DOHH2 (cell line): ENCODE data around the gene DTX3L.

Source experiments
- H3F3A ChIP-seq: fragments of 200-600 bp; sonication (generic), shearing (Covaris generic); 2 replicates; pipeline ENCODE4 v1.6.0; 2016; ENCODE audit warnings: antibody characterized with exemption, mild to moderate bottlenecking; ENCODE audit not compliant: control insufficient read depth, insufficient read depth
- H3K27ac ChIP-seq: fragments of 200-600 bp; sonication (generic); 2 replicates; pipeline ENCODE4 v1.5.1; 2014; ENCODE audit warnings: low read depth, mild to moderate bottlenecking, low read length, moderate library complexity
- H3K27me3 ChIP-seq: fragments of 200-600 bp; sonication (generic); 2 replicates; pipeline ENCODE4 v1.6.1; 2014; ENCODE audit warnings: mild to moderate bottlenecking, low read length, mixed read lengths; ENCODE audit not compliant: control insufficient read depth
- H3K36me3 ChIP-seq: fragments of 200-600 bp; sonication (generic); 2 replicates; pipeline ENCODE4 v1.6.1; 2014; ENCODE audit warnings: mild to moderate bottlenecking, low read length, moderate library complexity, mixed read lengths; ENCODE audit not compliant: control insufficient read depth
- H3K4me1 ChIP-seq: fragments of 200-600 bp; sonication (generic); 2 replicates; pipeline ENCODE4 v1.6.1; 2014; ENCODE audit warnings: mild to moderate bottlenecking, low read length, mixed read lengths; ENCODE audit not compliant: control insufficient read depth
- H3K4me2 ChIP-seq: fragments of 200-600 bp; sonication (generic); 2 replicates; pipeline ENCODE4 v1.6.0; 2014; ENCODE audit warnings: mild to moderate bottlenecking, low read length, moderate library complexity
- H3K4me3 ChIP-seq: fragments of 200-600 bp; sonication (generic); 2 replicates; pipeline ENCODE4 v1.5.1; 2014; ENCODE audit warnings: mild to moderate bottlenecking, low read length, mixed read lengths
- H3K79me2 ChIP-seq: fragments of 200-600 bp; sonication (generic); 2 replicates; pipeline ENCODE4 v1.6.1; 2014; ENCODE audit warnings: mild to moderate bottlenecking, low read length, mixed read lengths; ENCODE audit not compliant: control insufficient read depth
- H3K9me2 ChIP-seq: fragments of 200-600 bp; sonication (generic); replicated peaks from 2 replicates; pipeline ENCODE4 v1.6.1; 2014; ENCODE audit warnings: mild to moderate bottlenecking, low read length, mixed read lengths; ENCODE audit not compliant: control insufficient read depth
- H3K9me3 ChIP-seq: fragments of 200-600 bp; sonication (generic); 2 replicates; pipeline ENCODE4 v1.6.1; 2014; ENCODE audit warnings: antibody characterized with exemption, low read length, mixed read lengths; ENCODE audit not compliant: control insufficient read depth, insufficient read depth
- H4K20me1 ChIP-seq: fragments of 200-600 bp; sonication (generic); 2 replicates; pipeline ENCODE4 v1.6.0; 2014; ENCODE audit warnings: low read depth, mild to moderate bottlenecking, antibody characterized with exemption, low read length, moderate library complexity; ENCODE audit not compliant: control insufficient read depth, insufficient read depth
- EZH2phosphoT487 ChIP-seq: fragments of 200-600 bp; sonication (generic); IDR thresholded peaks from 2 replicates; pipeline ENCODE4 v1.6.1; 2017; ENCODE audit warnings: borderline replicate concordance, mild to moderate bottlenecking, antibody characterized with exemption, low read length, moderate library complexity, mixed read lengths
- TF ChIP-seq, protein P1 (sequence below): fragments of 200-600 bp; sonication (generic); IDR thresholded peaks from one replicate; pipeline ENCODE4 v1.5.1; 2014; ENCODE audit warnings: antibody characterized with exemption, mild to moderate bottlenecking, low read depth, low read length; ENCODE audit not compliant: poor library complexity, severe bottlenecking

The DTX3L gene

DNA sequence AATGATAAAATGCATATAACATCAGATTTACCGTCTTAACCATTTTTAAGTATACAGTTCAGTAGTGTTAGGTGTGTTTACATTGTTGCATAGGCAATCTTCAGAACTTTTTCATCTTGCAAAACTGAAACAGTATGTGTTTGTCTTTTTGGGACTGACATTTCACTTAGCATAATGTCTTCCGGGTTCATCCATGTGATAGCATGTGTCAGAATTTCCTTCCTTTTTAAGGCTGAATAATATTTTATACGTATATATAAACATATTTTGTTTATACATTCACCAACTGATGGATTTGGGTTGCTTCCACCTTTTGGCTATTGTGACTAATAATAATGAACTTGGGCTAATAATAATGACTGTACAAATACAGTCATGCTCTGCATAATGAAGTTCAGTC is 16.3 kb downstream of the DTX3L start:
- TF ChIP-seq EZH2phosphoT487: no peak
- TF ChIP-seq, protein P1, sequence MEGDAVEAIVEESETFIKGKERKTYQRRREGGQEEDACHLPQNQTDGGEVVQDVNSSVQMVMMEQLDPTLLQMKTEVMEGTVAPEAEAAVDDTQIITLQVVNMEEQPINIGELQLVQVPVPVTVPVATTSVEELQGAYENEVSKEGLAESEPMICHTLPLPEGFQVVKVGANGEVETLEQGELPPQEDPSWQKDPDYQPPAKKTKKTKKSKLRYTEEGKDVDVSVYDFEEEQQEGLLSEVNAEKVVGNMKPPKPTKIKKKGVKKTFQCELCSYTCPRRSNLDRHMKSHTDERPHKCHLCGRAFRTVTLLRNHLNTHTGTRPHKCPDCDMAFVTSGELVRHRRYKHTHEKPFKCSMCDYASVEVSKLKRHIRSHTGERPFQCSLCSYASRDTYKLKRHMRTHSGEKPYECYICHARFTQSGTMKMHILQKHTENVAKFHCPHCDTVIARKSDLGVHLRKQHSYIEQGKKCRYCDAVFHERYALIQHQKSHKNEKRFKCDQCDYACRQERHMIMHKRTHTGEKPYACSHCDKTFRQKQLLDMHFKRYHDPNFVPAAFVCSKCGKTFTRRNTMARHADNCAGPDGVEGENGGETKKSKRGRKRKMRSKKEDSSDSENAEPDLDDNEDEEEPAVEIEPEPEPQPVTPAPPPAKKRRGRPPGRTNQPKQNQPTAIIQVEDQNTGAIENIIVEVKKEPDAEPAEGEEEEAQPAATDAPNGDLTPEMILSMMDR: no peak
- H3K4me2 ChIP-seq: no peak overlapping the region
- H3F3A ChIP-seq: peaks cover 8% of the 10 kb centered on the region; the same call in 1 of the 2 replicates
- no peak overlapping the region for H3K27ac ChIP-seq
- peaks cover 5% of the 10 kb centered on the region; the same call in 1 of the 2 replicates for H3K27me3 ChIP-seq
- H3K79me2 ChIP-seq: no peaks in the 10 kb centered on the region
- no peaks in the 10 kb centered on the region for H3K9me2 ChIP-seq
- no peaks in the 10 kb centered on the region for H4K20me1 ChIP-seq
- H3K4me1 ChIP-seq: peaks cover 38% of the 10 kb centered on the region
- H3K9me3 ChIP-seq: peaks cover 18% of the 10 kb centered on the region
- H3K36me3 ChIP-seq: no peaks in the 10 kb centered on the region
- no peak overlapping the region for H3K4me3 ChIP-seq

DNA sequence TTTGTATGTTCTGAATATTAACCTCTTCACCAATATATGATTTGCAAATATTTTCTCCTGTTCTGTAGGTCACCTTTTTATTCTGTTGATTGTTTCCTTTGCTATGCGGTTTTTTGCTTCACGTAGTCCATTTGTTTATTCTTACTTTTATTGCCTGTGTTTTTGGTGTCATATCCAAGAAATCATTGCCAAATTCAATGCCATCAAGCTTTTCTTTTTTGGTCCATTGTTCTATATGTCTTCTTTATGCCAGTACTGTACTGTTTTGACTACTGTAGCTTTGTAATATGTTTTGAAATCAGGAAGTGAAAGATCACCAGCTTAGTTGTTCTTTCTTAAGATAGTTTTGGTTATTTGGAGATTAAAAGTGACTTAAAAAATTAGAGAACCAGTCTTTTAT is 17.5 kb downstream of the DTX3L start:
- Histone ChIP-seq H3K9me2 (no peaks in the 10 kb centered on the region), H3K4me2 (no peak overlapping the region), H3K79me2 (no peaks in the 10 kb centered on the region), H3F3A (peaks cover 6% of the 10 kb centered on the region; the same call in 1 of the 2 replicates), H3K27ac (no peak overlapping the region), H3K9me3 (peaks cover 18% of the 10 kb centered on the region), H3K36me3 (no peaks in the 10 kb centered on the region), H3K27me3 (peaks cover 5% of the 10 kb centered on the region; the same call in 1 of the 2 replicates), H4K20me1 (no peaks in the 10 kb centered on the region), H3K4me1 (peaks cover 26% of the 10 kb centered on the region), H3K4me3 (no peak overlapping the region)
- TF ChIP-seq EZH2phosphoT487: no peak
- TF ChIP-seq, protein P1: no peak

DNA sequence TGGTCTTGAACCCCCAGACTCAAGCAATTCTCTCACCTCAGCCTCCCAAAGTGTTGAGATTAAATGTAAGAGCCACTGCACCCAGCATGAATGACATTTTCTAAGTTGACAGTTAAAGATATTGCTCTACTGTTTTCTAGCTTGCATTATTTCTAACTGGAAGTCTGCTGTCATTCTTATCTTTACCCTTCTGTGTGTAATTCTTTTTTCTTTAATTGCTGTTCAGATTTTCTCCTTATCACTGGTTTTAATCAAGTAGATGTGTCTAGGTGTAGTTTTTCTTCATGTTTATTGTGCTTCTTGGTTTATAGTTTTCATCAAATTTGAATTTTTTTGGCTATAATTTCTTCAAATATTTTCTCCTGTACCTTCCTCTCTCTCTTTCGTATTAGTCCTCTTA is 18.3 kb downstream of the DTX3L start:
- no peak overlapping the region for H3K4me3 ChIP-seq
- no peaks in the 10 kb centered on the region for H3K9me2 ChIP-seq
- H3K27ac ChIP-seq: no peak overlapping the region
- H3K36me3 ChIP-seq: no peaks in the 10 kb centered on the region
- TF ChIP-seq, protein P1: no peak
- no peak for TF ChIP-seq EZH2phosphoT487
- H3K27me3 ChIP-seq: peaks cover 4% of the 10 kb centered on the region; the same call in 1 of the 2 replicates
- H3K4me1 ChIP-seq: peaks cover 20% of the 10 kb centered on the region
- H3K4me2 ChIP-seq: no peak overlapping the region
- peaks cover 6% of the 10 kb centered on the region; the same call in 1 of the 2 replicates for H3F3A ChIP-seq
- H3K9me3 ChIP-seq: peaks cover 18% of the 10 kb centered on the region
- H3K79me2 ChIP-seq: no peaks in the 10 kb centered on the region
- H4K20me1 ChIP-seq: no peaks in the 10 kb centered on the region

DNA sequence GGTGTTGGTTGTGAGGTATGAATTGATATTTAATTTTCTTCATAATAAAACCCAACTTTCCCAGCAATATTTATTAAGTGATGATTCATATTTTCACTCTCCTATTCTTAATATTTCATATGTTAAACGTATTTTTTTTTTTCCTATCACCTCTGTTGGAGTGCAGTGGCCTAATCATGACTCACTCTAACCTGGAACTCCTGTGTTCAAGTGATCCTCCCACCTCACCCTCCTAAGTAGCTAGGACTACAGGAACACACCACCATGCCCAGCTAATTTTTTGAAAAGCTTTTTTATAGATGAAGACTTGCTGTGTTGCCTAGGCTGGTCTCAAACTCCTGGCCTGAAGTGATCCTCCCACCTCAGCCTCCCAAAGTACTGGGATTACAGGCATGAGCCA is 22.0 kb downstream of the DTX3L start:
- no peaks in the 10 kb centered on the region for H4K20me1 ChIP-seq
- H3K36me3 ChIP-seq: no peaks in the 10 kb centered on the region
- H3K27me3 ChIP-seq: no peaks in the 10 kb centered on the region
- H3K4me2 ChIP-seq: no peak overlapping the region
- no peak overlapping the region for H3K27ac ChIP-seq
- H3K4me3 ChIP-seq: no peak overlapping the region
- TF ChIP-seq EZH2phosphoT487: no peak
- TF ChIP-seq, protein P1: no peak
- H3K4me1 ChIP-seq: no peaks in the 10 kb centered on the region
- peaks cover 16% of the 10 kb centered on the region for H3K9me3 ChIP-seq
- H3F3A ChIP-seq: no peaks in the 10 kb centered on the region
- H3K9me2 ChIP-seq: no peaks in the 10 kb centered on the region
- H3K79me2 ChIP-seq: no peaks in the 10 kb centered on the region
